ENCODE measurements around the gene TAX1BP1. TPM values are rescaled to one million over a fixed set of nuclear protein-coding genes. Genes with fewer than 3 reads are reported as not detected.

The TAX1BP1 gene
- total RNA-seq, 1 experiment from 2014 or later = 58.3 TPM

DNA sequence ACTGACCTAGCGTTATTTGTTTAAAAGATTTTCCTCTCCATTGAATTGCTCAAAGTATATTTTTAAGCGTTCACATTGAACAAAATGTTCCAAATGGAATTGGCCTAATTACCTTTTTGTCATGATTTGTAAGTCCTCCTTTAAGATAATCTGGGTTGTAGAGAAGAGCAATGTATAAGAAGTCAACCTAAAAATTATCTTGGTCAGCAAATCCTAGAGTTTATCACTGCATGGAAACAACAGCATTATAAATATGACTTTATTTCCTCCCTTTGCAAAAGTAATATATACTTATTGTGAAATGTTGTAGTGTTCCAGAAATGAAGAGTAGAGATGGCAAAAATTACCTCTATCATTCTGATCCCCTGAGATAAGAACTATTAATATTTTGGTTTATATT lies 59.2 kb downstream of the TAX1BP1 start:
- DNase-seq = no peak
- Histone ChIP-seq H2BK20ac (ENCODE audit: low read depth, low read length, poor library complexity, severe bottlenecking) (no peak overlapping the region), H3T11ph (ENCODE audit: low read length) (no peak overlapping the region), H3K27me3 (ENCODE audit: insufficient read depth, low read length) (no peaks in the 10 kb centered on the region), H3K4me2 (ENCODE audit: insufficient read depth, insufficient read length, low read length) (no peak overlapping the region), H4K91ac (ENCODE audit: insufficient read length, low read depth, low read length) (no peak overlapping the region), H3K9me3 (ENCODE audit: control insufficient read depth, low read depth, low read length) (no peaks in the 10 kb centered on the region), H4K20me1 (ENCODE audit: control insufficient read depth, insufficient read depth, insufficient read length) (no peaks in the 10 kb centered on the region), H3K4me1 (ENCODE audit: insufficient read depth, low read length) (no peaks in the 10 kb centered on the region), H3K18ac (ENCODE audit: insufficient read length, low read depth, low read length) (no peak overlapping the region), H4K8ac (replicated peaks; ENCODE audit: insufficient read length, low read depth, low read length) (no peak overlapping the region), H2BK120ac (ENCODE audit: low read depth, low read length, poor library complexity, severe bottlenecking) (no peak overlapping the region), H2AK5ac (ENCODE audit: insufficient read length, low read length) (no peak overlapping the region), H3K4ac (ENCODE audit: low read depth, low read length) (no peak overlapping the region), H3K79me2 (ENCODE audit: insufficient read depth, low read length) (no peaks in the 10 kb centered on the region), H4K5ac (ENCODE audit: insufficient read length, low read depth, low read length) (no peak overlapping the region), H3K9ac (ENCODE audit: extremely low read depth, insufficient read length, low read length) (no peak overlapping the region), H3K23me2 (ENCODE audit: insufficient read length, low read depth, low read length, poor library complexity, severe bottlenecking) (no peaks in the 10 kb centered on the region), H3K56ac (ENCODE audit: insufficient read length, low read depth, low read length) (no peak overlapping the region), H3K14ac (ENCODE audit: insufficient read depth, low read length) (no peak overlapping the region), H3K79me1 (ENCODE audit: insufficient read depth, low read depth, low read length, poor library complexity, severe bottlenecking) (no peaks in the 10 kb centered on the region), H3K27ac (ENCODE audit: insufficient read length, low read depth, low read length) (no peak overlapping the region), H2BK15ac (ENCODE audit: low read depth, low read length) (no peak overlapping the region), H3K23ac (ENCODE audit: insufficient read length, low read depth, low read length) (no peak overlapping the region), H2BK12ac (ENCODE audit: insufficient read length, low read depth, low read length) (no peak overlapping the region), H2BK5ac (ENCODE audit: insufficient read length, low read length) (no peak overlapping the region), H2AFZ (ENCODE audit: low read length) (no peak overlapping the region)
- Mint-ChIP-seq H3K27me3 (ENCODE audit: low read depth) (no peaks in the 10 kb centered on the region), H3K4me1 (peaks cover 24 to 32% of the 10 kb centered on the region in 2 experiments), H3K36me3 (ENCODE audit: insufficient read depth in 1 of 3, low read depth in 3 of 3) (peaks cover 4 to 24% (median 19%) of the 10 kb centered on the region in 3 experiments; a peak in 5 of 7 replicates), H3K4me3 (no peak overlapping the region), H3K27ac (no peak overlapping the region), H3K9me3 (no peaks in the 10 kb centered on the region)
- no CpG with 5 or more reads among the region's 2 CpGs for WGBS (ENCODE audit: extremely low coverage, insufficient read length, low lambda C conversion rate)
- TF ChIP-seq, protein P1, sequence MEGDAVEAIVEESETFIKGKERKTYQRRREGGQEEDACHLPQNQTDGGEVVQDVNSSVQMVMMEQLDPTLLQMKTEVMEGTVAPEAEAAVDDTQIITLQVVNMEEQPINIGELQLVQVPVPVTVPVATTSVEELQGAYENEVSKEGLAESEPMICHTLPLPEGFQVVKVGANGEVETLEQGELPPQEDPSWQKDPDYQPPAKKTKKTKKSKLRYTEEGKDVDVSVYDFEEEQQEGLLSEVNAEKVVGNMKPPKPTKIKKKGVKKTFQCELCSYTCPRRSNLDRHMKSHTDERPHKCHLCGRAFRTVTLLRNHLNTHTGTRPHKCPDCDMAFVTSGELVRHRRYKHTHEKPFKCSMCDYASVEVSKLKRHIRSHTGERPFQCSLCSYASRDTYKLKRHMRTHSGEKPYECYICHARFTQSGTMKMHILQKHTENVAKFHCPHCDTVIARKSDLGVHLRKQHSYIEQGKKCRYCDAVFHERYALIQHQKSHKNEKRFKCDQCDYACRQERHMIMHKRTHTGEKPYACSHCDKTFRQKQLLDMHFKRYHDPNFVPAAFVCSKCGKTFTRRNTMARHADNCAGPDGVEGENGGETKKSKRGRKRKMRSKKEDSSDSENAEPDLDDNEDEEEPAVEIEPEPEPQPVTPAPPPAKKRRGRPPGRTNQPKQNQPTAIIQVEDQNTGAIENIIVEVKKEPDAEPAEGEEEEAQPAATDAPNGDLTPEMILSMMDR (conservative IDR thresholded peaks at IDR 0.05) = no peak

Data from H9 (cell line).